ENCODE data around the gene NAV3. TPM values are rescaled to one million over a fixed set of nuclear protein-coding genes. Genes with fewer than 3 reads are reported as not detected.

NAV3 gene
- total and polyA plus RNA-seq, 9 of the 15 experiments (the other 6 are each of a cell fraction or from before 2014, with no cell fraction given), result 0.04 TPM; not detected in 8

GRCh38 chr12:77855548-77855947 is 24.9 kb downstream of the NAV3 start (continued):
- TF ChIP-seq, protein P1, sequence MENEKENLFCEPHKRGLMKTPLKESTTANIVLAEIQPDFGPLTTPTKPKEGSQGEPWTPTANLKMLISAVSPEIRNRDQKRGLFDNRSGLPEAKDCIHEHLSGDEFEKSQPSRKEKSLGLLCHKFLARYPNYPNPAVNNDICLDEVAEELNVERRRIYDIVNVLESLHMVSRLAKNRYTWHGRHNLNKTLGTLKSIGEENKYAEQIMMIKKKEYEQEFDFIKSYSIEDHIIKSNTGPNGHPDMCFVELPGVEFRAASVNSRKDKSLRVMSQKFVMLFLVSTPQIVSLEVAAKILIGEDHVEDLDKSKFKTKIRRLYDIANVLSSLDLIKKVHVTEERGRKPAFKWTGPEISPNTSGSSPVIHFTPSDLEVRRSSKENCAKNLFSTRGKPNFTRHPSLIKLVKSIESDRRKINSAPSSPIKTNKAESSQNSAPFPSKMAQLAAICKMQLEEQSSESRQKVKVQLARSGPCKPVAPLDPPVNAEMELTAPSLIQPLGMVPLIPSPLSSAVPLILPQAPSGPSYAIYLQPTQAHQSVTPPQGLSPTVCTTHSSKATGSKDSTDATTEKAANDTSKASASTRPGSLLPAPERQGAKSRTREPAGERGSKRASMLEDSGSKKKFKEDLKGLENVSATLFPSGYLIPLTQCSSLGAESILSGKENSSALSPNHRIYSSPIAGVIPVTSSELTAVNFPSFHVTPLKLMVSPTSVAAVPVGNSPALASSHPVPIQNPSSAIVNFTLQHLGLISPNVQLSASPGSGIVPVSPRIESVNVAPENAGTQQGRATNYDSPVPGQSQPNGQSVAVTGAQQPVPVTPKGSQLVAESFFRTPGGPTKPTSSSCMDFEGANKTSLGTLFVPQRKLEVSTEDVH (IDR thresholded peaks at IDR 0.05; ENCODE audit: low read depth, partially characterized antibody), result no peak
- TF ChIP-seq NONO (IDR thresholded peaks at IDR 0.05; ENCODE audit: low read depth in 2 of 2, low read length in 1 of 2), result no peak

DNA sequence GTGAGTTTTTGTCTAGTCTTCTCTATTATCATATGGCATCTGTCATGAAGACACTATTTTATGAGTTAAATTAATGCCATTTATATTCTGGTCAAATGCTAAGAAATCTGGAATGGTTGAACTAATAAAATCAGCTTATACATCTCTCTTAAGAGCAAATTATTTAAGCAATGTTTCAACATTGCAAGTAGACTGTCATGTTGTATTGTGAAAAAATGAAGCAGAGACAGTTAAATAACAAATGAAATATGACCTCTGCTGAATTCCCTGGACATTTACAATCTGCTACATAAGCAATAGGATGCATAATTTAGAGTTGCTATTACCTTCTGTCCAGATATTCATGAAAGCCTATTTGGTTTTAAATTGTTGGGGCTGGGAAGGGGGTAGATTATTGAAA is 30.6 kb downstream of the NAV3 start:
- no peaks in the 10 kb centered on the region for H3K79me2 ChIP-seq (ENCODE audit: control insufficient read depth, insufficient read depth, low read length)
- no peaks in the 10 kb centered on the region for H3K36me3 ChIP-seq (ENCODE audit: control insufficient read depth, insufficient read depth, low read length)
- ChIA-PET CTCF (ENCODE audit: low intra/inter-chr PET ratio) (no interaction called here), POLR2A (no interaction called here)
- no peak overlapping the region for H3K4me2 ChIP-seq (ENCODE audit: insufficient read depth, low read length)
- no peak overlapping the region for H3K4me3 ChIP-seq
- FAIRE-seq (no peak), DNase-seq (ENCODE audit: extremely low read depth in 1 of 4, low spot score in 3 of 4) (no peak), ATAC-seq (no peak)
- H3K4me1 ChIP-seq (replicated peaks in 1 of 2; ENCODE audit: control insufficient read depth in 2 of 2, insufficient read depth in 2 of 2, low read length in 2 of 2), result no peaks in the 10 kb centered on the region
- no peak overlapping the region for H3K9ac ChIP-seq (ENCODE audit: insufficient read depth in 1 of 2, low read depth in 2 of 2, low read length in 2 of 2)
- H3K9me3 ChIP-seq (replicated peaks; ENCODE audit: control insufficient read depth, insufficient read depth, low read depth, low read length), result no peaks in the 10 kb centered on the region
- TF ChIP-seq, protein P2, sequence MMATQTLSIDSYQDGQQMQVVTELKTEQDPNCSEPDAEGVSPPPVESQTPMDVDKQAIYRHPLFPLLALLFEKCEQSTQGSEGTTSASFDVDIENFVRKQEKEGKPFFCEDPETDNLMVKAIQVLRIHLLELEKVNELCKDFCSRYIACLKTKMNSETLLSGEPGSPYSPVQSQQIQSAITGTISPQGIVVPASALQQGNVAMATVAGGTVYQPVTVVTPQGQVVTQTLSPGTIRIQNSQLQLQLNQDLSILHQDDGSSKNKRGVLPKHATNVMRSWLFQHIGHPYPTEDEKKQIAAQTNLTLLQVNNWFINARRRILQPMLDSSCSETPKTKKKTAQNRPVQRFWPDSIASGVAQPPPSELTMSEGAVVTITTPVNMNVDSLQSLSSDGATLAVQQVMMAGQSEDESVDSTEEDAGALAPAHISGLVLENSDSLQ (IDR thresholded peaks at IDR 0.05), result no peak
- no peaks in the 10 kb centered on the region for H3K27me3 ChIP-seq (ENCODE audit: control insufficient read depth in 2 of 2, insufficient read depth in 2 of 2, low read length in 2 of 2)
- H2AFZ ChIP-seq (ENCODE audit: low read depth, low read length), result no peak overlapping the region
- no peaks in the 10 kb centered on the region for H3K9me1 ChIP-seq (ENCODE audit: control insufficient read depth, insufficient read depth, low read length)
- intact Hi-C loops (cut with micrococcal nuclease) (no loop called here), in situ Hi-C loops (cut with MboI) (no loop called here)
- no peak overlapping the region for H3K27ac ChIP-seq (ENCODE audit: extremely low read depth, low read depth, low read length)
- BruUV-seq (replicated peaks), result no TSS peak
- H4K20me1 ChIP-seq (replicated peaks; ENCODE audit: control insufficient read depth, insufficient read depth, low read length), result no peaks in the 10 kb centered on the region
